GM19455 (cell line): ENCODE data around the gene CD36.
A peak's percentile ranks its signal among the peaks of the same experiment; 100 is the strongest.
"Not testable (repeated sequence)": the region's sequence is repeated elsewhere in the genome, so short reads cannot be mapped to it uniquely, and the experiment has no call there.

Source experiments
- ATAC-seq: cut with Tn5 transposase; IDR thresholded peaks from one replicate; pipeline ENCODE4 v1.9.1; 2021; ENCODE audit not compliant: unreplicated experiment

The CD36 gene

DNA sequence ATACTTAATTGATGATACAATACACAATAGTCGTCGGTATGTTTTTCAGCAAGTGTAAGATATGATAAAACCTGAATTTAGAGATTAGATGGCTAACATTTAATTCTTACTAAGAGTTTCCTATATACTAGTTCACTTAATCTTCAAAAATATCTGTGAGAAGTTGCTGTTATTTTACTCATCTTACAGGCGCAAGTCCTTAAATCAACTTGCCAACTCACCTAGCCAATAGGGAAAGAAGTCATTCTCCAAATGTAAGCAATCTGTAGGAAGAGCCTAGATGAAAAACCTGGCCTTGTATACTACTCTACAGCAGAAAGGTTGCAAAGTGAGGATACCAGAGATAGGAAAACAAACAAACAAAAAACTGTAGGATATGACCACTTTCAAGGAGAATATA is 10.6 kb downstream of the CD36 start:
- ATAC-seq, result no peak

DNA sequence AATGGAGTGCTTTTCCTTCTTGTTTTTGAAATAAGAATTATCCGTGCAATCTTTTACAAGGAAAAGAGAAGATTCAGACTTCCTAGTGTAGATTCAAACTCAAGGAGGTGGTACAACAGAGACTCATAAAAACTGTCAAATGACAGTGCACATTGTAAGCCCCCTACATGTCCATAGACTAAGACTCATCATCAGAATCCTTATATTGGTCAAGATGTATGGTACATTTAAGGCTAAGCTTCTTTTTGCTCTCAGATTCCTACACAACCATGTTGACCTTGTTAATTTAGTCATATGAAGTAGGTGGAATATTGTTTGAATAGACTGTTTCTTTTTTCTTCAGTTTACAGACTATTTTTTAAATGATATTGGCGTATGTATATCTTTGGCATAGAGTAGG is 11.6 kb downstream of the CD36 start:
- no peak for ATAC-seq

DNA sequence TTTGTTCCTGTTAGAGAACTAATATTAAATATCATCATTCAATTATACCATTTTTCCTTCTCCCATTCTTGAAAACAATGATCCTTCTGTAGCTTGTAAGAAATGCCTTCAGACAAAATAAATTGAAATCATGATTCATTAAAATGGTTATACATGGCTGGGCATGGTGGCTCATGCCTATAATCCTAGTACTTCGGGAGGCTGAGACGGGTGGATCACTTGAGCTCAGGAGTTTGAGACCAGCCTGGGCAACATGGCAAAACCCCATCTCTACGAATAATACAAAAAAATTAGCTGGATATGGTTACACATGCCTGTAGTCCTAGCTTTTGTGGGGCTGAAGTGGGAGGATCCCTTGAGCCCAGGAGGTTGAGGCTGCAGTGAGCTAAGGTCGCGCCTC is 13.0 kb downstream of the CD36 start:
- no peak for ATAC-seq

DNA sequence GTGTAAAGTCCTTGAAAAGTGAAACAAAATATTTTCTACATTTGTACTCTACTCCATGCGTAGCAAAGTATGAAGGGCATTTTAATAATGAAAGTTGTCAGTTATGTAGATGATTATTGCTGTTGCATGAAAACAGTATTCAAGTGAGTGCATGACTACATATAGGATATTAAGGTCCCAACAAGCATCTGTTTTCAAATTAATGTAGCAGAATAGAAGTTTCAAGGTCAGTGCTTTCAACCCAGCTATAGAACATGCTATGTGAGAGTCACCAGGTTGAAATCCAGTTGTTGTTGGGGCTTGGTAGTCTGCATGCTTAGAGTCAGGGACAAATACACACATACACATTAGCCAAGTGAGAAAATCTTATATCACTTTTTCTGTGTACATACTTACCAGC is 14.8 kb downstream of the CD36 start:
- no peak for ATAC-seq

DNA sequence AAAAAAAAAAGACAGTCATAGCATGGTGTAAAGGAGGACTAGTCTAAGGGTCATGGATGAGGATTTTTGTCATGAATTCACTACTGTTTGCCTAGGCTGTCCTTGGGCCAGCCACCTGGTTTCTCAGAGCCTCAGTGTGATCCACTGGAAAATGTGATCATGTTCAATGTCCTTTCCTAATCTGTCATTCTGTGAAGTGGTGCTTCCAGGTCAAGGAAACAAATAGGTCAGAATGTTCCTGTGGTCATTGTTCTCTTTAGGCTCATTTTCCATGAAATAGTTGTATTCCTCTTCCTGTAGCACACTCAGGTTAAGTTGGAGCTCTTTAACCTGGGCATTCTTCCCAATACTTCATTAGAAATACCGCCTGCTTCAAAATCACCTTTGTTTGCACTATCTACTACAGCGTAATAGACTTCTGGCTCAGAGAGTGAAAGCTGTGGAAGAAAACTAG is 16.5 kb downstream of the CD36 start:
- no peak for ATAC-seq

DNA sequence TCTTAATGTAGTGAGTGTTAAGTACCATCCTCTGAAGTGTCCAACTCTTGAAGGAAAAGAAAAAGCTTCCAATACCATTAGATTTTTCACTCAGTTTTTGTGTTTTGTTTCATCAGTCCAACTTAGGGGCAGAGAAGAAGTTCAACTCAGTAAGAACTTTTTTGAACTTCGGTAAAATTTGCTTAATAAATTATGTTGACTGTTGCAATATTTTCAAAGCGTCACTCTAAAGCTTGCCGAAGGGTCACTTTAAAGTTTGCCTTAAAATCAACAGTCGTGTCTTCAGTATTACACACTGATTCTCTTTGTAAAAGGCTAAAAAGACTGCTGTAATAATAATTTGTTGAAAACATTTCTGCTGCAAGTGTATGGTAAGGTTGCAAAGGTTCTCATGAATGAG is 17.6 kb downstream of the CD36 start:
- no peak for ATAC-seq

DNA sequence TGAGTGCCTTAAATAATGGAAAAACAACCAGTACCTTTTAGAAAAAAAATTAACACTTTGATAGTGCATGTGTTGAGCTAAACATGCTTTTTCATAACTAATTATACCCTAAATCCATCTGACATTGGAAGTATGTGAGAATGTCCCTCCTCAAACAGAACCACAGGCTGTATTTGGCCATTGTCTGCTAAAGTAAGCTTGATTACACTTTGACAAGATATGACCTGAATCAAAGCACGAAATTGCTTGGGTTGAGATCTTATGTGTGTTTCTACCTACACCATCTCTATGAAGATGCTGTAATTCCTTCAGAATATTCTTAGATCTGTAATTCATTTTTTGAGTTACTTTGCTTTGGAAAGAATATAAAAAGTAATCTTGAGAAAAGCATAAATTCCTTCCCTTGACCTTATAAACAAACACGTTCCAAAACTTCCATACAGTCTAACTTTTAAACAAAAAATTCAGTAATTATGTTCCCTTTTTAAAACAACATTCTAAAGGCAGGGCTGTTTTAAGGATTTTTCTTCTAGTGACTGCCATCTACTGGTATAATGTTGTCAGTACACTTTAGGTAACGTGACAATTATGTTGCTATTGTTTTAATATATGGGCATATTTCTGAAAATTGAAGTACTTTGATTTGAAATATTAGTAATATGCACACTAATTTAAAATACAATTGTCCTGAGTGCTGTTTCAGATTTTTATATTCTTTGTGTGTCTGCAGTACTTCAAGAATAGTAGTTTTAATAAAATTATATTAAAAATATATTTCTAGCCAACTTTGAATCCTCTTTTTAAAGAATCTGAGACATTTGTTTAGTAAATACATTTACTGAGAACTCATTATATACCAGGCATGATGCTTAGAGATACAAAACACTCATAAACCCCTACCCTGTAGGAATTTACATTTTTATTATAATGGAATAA is 20.9 kb downstream of the CD36 start:
- ATAC-seq, result peak; percentile 74

DNA sequence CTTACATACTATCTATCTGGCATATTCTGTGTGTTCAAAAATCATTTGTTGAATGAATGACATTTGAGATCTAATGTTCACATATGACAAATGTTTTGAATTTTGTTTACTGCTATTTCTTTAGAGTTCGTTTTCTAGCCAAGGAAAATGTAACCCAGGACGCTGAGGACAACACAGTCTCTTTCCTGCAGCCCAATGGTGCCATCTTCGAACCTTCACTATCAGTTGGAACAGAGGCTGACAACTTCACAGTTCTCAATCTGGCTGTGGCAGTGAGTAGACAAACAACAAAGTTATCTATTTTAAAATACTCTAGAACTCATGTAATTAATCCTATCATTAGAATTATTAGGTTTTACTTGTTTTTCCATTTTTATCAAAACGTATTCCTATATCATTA is 22.5 kb downstream of the CD36 start:
- no peak for ATAC-seq

DNA sequence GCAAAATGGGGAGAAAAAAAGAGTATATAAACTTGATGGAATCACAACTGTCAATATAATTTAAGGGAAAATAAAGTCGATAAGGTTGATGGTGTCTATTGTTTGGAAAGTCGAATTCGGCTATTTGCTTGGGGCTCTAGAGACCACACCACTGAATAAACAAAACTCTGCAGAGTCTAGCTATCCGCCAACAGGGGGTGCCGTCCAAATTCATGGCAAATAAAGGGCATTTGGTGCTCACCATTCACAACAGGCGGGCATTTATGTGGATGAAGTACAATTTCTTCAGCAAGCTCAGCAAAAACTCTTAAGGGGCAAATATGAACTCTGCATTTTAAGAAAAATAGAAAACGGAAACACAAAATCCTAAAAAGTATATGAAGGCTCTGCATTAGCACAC is 23.3 kb downstream of the CD36 start:
- no peak for ATAC-seq

DNA sequence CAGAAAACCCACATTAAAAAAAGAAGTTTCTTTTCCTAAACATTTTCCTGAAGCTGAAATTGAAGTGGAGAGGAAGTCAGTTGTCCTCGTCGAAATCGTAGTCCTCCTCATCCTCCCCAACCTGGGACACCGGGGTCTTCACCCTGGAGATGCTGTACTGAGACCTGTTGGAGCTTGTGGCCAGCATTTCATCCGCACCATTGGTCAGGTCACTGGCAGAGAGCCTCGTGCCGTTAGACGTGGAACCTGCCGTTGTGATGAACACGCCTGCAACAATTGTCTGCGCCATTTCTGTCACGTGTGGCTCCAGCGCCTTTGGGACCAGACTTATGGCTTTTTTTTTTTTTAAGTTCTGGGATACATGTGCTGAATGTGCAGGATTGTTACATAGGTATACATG is 23.8 kb downstream of the CD36 start:
- ATAC-seq, result no peak

DNA sequence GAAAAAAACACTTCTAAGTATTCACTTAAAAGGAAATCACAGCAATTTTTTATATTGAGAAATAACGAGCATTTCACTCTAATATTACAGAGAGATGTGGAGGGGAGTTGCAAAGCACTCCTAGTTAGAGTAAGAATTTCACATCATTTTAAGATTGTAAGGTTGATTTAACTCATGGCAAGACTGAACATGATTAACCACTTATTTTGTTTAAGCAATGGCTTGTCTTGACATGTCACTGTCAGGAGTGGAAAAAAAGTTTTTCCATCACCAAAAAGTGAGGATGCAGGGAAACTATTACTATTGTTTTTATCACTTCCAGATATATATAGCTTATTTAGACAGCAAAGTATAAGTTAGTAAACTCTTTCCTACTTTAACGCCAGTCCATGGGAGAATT is 27.1 kb downstream of the CD36 start:
- ATAC-seq, result no peak

DNA sequence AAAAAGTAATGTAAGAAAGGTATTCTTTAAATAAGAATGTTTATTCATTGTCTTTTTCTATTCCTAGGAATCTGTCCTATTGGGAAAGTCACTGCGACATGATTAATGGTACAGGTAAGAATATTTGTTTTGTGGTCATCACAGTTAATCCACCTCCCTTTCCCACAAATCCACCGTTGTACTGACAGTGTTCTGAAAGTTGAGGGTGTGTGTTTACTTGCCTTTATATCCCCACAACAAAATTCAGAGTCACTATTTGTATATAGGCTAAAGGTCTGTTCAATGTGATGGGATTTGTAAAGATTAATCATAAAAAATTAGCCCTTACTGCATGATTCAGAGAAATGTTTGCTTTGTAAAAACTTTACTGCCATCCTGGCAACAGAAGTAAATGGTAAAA is 27.9 kb downstream of the CD36 start:
- no peak for ATAC-seq

DNA sequence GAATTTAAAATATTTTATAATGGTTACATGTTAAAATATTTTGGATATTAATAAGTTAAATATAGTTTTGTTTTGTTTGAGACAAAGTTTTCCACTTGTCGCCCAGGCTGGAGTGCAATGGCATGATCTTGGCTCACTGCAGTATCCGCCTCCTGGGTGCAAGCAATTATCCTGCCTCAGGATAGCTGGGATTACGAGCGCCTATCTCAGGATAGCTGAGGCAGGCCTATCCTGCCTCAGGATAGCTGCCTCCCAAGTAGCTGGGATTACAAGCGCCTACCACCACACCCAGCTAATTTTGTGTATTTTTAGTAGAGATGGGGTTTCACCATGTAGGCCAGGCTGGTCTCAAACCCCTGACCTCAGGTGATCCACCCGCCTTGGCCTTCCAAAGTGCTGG is 30.9 kb downstream of the CD36 start:
- not testable (repeated sequence) for ATAC-seq

DNA sequence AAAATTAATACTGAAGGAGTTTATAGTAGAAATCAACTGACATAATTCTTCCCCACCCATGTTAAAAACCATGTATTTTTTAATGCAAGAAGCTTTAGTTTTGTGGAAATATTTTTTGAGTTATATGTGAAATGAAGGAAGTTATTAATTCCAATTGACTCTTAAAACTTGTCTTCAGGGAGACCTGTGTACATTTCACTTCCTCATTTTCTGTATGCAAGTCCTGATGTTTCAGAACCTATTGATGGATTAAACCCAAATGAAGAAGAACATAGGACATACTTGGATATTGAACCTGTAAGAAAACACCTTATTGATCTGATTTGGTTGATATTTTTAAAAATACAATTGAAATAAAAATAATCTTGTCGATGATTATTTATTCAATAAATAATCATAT is 33.3 kb downstream of the CD36 start:
- no peak for ATAC-seq

DNA sequence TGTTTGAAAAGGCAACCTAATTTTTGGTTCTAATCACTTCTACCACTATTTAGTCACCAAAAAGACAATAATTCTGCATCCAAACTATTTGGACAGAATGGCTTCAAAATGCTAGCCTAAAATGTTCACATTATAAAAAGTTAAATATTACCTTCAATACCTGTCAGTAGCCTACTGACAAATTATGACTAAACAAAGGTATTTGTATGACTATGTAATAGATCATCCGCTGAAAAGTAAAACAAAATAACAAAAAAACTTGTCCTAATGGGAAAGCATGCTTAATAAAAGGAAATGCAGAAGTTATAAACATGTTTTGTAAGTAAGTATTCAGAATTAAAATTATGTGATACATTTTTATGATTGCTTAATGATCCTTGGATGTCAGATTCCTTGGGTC is 36.6 kb downstream of the CD36 start:
- ATAC-seq, result no peak

DNA sequence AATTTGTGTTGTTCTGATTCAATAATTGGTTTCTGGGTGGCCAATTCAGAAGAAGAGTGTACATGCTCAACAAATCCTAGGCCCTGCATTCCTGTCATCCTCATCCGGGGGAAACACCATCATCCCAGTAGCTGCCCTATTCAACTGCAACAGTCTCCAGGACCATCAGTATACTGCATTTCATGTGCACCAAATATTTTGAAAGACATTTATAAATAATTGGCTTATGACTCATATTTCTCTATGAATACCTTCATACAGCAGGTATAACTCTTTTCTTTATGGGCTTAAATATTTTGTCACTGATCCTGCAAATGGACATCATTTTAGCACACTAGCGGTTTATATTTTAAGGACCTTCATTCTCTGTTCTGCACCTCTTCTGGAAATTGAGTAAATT is 38.0 kb downstream of the CD36 start:
- ATAC-seq, result no peak

DNA sequence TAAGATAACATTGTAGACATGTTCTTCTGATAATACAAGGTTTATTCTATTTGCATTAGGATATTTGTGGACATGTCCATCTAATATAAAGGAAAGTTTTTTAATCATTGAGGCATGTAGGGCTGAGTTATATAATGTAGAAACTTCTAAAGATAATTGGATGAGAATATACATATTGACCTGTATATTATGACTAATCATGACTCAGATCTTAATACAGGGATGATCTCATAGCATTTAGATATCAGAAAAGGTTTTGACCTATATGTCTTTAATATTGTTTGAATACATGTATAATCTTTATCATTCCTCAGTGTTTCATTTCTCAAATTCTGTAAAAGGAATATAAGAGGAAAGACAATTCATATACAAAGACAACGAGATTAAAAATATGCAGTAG is 39.2 kb downstream of the CD36 start:
- ATAC-seq, result no peak

DNA sequence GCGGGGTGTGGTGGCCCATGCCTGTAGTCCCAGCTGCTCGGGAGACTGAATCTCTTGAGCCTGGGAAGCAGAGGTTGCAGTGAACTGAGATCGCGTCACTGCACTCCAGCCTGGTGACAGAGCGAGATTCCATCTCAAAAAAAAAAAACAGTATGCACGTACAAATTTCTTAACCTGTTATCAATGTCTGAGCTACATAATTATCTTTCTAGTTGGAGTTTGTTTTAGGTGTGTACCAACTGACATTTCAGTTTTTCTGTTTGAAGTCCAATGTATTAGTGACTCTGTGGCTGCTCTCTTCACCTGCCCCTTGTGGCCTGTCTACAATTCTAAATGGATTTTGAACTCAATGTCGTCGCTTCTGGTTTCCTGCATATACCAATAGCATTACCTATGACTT is 40.3 kb downstream of the CD36 start:
- no peak for ATAC-seq

DNA sequence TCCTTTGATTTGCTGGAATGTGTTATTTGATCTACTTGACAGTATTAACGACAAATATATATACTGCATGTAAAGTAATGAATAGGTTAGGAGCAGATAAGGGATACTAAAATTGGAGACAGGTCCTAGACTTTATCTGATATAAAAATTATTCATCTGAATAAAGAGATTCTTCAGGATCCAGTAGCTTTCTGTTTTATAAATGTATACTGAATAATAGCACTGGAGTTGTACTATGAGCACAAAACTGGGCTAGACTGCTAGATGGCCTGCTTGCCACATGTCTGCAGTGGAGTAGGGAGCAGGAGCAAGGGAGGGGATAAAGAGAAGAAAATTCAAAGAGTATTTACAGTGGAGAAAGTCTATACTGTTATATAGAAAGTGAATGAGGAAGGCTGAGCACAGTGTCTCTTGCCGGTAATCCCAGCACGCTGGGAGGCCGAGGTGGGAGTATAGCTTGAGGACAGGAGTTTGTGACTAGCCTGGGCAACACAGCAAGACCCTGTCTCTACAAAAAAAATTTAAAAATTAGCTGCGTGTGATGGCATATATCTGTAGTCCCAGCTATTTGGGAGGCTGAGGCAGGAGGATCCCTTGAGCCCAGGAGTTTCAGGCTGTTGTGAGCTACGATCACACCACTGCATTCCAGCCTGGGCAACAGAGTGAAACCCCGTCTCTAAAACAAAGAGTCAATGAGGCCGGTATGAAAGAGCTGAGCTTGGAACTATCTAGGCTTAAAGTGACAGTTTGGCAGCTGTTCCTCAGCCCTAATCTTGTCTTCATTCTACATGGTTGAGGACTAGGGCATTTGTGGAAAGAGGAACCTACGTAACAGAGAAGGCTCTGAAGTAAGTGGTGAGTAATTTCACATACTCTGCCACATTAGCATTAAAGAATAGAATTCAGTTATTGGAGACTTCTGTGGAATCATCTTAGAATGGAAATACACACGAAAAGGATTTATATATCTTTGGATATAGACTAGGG is 41.8 kb downstream of the CD36 start:
- no peak for ATAC-seq

DNA sequence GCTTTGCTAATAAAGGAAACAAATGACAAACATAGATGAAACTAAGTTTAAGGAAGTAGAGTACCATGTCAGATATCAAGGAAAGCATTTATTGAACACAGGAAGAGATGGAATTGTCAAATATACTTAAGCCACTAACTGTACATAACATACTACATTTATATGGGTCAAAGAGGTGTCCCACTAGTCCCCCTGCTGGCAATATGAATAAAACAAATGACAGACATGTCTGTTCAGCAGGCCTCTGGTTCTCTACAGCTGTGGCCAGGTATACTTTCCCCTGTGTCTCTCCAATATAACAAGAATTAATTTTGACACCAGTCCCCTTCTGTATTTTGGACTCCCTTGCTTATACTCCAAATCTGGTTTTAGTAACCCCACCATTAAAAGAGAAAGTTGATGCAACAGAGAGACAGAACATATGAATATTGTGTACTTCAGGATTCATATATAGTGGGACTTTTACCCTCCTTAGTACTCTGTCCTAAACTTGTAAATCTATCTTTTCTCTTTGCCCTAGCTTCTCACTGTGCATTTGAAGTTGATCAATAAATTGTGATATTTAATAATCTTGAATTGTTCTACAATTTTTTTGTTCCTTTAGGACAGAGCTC is 42.9 kb downstream of the CD36 start:
- ATAC-seq, result no peak

DNA sequence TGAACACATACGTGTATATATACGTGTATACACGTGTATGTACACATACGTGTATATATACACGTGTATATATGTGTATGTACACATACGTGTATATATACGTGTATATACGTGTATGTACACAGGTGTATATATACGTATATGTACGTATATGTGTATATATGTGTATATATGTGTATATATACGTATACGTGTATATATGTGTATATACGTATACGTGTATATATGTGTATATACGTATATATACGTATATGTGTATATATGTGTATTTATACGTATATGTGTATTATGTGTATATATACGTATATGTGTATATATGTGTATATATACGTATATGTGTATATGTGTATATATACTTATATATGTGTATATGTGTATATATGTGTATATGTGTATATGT is 44.3 kb downstream of the CD36 start:
- no peak for ATAC-seq
